Stimulated activated CD4-positive, alpha-beta T cell treated with anti-CD3 and anti-CD28 coated beads, TNF-alpha, amount 100 ng/mL, for 4 hours (primary cell): ENCODE results near the gene LAMA2.

Experiments
- DNase-seq, 3 experiments: peaks; one replicate each; pipeline ENCODE4 v3.0.0-alpha.2; 2020; ENCODE audit warnings: low read depth in 3 of 3

Gene LAMA2

DNA sequence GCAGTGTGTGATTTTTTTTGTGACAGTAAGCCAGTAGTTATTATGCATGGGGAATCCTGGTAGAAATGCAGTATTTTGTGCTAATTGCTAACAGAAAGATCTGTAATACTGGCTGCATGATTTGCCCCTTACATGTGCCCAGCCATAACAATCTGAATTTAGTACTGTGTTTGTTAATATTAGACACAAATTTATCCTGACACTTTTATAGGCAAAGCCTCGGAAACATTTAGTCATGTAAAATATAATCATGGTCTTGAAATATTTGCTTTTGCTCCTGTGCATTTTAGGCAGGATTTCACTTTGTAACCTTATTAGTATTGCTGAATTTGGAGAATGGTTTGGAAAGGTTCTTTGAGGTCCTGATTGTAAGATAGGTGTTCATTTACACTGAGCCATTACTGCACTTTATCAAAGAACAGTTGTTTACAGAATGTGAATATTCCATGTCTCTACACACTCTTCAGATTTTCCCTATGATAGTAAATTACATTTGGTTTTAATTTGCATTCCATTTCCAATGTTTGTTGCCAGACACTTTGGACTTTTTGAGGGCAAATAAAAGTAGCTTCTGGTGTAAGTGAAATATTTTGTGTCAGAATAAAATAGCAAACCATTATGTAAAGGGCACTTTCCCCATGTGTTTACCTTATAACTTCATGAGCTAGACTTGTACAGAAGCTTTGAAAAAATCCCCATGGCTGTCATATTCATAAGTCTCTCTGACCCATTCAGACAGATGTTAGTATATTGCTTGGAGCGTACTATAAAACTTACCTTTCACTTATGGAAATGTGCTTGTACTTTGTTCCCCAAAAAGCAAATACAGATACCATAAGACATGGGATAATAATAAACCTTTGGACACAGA, 477.1 kb downstream of the LAMA2 start:
- DNase-seq: no peak

DNA sequence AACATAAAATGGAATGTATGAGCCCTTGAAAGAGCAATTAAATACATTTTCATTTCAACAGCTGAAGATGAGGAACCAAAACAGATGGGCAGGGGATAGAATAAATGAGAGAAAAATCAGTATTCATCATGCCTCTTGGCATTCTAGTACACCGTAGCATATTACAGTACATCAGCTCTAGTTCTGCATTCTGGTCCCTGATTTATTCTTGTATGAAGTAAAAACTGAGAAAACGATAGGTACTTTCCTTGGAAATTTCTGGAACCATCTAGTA, 477.7 kb downstream of the LAMA2 start:
- DNase-seq: no peak

DNA sequence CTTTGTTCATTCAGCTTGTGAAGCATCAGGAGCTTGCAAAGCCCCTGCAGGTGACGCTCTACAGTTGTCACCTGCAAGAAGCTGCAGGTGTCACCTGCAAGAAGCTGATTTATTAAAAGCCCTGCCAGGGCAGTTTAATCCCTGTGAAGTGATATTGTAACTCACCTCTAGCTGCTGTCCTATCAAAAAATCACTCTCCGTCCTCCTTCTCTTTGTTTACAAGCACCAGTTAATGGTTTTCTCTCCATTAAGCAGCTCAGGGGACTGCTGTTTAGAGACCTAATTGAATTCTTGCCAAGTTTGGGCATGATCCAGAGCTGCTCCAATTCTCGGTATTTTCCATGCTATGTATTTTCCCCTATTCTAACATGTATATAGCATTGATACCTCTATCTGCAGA, 481.1 kb downstream of the LAMA2 start:
- DNase-seq: no peak

DNA sequence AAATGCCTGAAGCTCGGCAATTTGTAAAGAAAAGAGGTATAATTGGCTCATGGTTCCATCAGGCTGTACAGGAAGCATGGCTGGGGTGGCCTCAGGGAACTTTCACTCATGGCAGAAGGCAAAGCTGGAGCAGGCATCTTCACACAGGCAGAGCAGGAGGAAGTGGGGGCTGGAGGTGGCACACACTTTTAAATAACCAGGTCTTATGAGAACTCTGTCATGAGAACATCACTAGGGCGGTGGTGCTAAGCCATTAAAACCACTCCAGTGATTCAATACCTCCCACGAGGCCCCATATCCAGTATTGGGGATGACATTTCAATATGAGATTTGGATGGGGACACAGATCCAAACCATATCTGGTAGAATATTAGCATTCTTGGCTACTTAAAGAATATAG, 481.8 kb downstream of the LAMA2 start:
- DNase-seq: no peak

DNA sequence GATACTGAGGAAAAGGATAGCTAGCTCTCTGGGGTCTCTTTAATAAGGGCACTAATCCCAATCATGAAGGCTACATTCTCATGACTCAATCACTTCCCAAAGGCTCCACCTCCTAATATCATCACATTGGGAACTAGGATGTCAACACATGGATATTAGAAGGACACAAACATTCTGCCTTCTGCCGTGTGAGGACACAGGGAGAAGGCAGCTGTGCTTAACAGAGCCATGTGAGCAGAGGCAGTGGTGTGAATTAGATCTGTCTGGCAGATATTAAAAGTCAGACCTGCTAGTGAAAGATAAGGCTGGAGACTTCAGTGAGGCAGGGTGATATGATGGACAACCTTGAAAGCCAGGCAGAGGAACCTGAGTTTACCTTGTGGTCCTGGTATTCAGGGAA, 485.1 kb downstream of the LAMA2 start:
- no peak for DNase-seq

DNA sequence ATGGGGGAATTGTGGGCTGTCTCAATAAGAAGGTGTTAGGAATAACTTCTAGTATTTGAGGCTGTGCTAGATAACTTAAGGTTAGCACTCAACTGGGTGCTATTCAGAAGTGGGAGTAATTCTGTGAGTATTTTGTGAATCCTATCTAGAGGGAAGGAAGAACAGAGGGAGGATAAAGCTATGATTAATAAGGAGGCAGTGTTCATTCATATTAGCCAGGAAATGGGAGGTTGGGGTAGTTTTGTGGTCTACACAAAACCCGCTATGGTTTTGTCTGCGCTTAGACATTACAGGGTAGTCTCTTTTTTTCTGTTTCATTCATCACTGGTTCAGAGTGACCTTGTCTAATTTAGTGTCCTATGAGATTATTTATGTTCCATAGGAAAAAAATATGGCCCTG, 486.0 kb downstream of the LAMA2 start:
- no peak for DNase-seq

DNA sequence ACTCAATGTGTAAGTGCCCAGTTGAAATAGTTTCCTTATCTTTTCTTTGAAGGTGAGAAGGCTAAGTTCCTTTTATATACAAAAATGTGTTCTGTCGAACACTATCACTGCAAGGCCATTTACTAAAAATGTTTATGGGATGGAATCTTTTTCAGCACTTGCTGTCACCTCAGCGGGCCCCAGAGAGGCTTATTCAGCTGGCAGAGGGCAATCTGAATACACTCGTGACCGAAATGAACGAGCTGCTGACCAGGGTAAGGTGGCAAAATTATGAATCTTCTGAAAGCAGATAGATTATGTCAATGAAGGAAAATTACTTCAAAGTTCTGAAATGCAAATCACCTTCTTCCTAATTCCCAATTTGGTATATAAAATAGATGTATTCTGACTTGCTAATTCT, 486.8 kb downstream of the LAMA2 start:
- no peak for DNase-seq

DNA sequence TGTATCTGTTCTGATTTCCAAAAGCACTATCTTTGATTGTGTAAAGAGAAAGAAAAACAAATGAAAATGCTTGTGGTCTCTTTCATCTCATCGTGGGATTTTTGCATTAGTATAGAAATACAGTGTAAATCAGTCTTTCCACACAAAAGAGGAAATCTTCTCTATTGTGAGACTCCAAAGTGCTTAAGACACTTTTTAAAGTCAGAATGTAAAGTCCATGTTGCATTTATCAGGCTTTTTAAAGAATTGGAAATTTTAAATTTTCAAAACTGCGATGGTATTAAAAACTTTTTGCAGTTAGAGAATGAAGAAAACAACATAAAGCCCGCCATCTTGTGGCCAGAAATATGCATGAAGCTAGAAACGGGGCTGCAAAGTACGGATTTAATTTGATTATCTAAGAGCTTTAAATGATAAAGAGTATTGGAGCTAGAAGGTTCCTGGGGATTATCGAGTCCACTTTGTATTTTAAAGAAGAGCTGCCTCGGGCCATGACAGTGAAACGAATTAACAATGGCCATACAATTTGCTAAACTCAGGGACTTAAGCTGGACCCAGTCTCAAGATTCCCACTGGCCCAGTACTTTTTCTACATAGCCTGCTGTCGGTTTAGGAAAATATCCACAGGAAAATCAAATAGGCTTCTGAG, 487.5 kb downstream of the LAMA2 start:
- peak; percentile 8 to 10 (median 8) for DNase-seq

DNA sequence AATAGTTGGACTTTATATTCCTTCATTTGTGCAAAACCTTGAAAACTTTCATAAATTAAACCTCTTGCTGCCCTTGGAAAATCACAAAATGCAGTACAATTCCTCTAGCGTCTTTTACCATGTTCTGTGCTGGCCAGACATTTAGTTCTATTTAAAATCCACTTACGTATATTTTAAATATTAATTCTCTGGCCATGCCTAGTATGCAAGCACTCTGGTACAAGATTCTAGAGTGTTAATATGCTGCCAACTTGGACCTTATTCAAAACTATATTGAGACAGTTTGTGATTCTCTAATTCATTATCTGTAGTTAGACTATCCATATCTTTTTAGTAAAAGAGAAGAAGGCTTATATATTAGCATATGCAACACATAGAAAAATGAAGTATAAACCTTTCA, 498.9 kb downstream of the LAMA2 start:
- DNase-seq: no peak

DNA sequence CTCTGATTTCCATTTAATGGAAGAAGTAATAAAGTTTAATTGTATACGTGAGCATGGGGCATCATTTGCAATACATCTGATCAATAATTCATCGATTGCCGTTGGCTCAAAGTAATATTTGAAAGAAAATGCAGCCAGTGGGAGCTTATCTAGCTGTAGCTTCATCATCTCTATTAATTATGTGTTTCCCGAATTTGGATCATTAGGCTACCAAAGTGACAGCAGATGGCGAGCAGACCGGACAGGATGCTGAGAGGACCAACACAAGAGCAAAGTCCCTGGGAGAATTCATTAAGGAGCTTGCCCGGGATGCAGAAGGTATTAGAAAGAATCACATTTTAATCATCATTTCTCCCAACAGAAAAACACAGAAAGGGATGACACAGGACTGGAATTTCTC, 500.0 kb downstream of the LAMA2 start:
- DNase-seq: no peak

DNA sequence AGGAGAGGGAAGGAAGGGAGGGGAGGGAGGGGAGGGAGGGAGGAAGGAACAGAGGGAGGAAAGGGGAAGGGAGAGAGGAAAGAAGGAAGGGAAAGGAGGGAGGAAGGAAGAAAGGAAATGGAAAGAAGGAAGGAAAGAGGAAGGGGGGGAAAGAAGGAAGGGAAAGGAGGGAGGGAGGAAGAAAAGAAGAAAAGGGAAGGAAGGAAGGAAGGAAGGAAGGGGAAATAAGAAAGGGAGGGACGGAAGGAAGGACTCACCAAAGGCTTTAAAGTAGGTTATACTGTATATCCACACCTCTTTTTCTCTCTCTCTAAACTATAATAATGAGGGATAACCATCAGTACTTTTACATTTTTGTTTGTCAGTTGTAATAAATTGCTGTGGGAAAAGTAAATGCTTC, 502.2 kb downstream of the LAMA2 start:
- no peak for DNase-seq

DNA sequence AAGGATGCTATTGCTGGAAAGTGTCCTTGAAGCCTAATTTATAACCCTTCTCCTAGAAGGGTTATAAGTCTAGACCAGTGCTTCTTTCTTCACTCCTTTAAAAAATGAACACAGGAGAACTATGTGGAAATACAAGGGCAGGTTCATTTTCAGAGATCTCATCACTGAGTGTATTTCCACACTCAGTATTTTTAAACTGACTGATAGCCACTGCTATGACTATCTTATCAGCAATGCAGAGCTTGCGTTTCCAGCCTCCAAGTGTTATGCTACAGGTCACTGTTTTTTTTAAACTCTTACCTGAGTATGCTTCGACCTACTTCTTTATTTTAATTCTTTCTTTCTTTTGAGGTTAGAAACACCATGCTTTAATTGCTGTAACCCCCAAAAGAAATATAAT, 508.0 kb downstream of the LAMA2 start:
- no peak for DNase-seq

DNA sequence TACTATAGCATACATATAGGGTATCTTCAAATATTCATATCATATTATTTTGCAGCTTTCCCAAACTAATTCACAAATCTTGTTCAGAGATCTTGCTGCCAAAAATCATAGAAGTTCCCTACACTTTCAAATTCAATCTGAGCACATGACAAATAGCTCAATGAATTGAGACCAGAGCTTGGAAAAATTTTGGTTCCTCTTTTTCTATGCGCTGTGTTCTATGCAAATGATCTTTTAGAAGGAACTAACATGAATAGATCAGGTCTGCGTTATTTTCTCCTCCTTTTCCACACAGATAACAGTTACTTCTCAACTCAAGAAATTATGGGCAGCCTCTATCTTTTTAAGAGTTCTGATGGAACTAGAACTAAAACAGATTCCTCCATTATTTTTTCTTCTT, 510.7 kb downstream of the LAMA2 start:
- DNase-seq: no peak

DNA sequence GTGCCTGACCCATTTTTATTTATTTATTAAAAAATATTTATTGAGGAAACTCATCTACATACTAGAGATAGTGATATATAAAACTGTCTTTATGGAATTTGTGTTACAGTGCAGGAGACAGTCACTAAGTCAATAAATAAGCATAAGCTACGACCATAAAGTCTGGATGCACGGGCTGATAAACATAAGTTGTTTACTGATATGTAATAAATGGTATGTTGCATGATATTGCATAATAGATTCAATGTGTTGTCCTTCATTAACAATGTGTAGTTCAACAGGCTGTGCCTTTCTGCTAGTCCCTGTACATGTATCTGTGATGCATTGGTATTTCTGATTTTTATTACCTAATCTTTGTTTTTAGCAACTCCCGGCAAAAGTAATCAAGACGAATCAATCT, 515.8 kb downstream of the LAMA2 start:
- no peak for DNase-seq

DNA sequence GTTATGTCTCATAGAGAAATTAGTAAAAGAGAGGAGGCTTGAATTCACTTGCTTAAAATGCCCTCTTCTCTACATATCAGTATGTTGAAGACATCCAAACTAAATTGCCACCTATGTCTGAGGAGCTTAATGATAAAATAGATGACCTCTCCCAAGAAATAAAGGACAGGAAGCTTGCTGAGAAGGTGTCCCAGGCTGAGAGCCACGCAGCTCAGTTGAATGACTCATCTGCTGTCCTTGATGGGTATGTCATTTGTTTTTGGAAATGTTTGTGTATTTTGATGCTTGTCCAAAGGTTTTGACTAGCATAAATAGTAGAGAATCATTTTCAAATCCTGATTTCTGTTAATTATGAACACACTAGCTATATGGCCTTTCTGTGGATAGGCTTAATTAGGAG, 519.3 kb downstream of the LAMA2 start:
- no peak for DNase-seq

DNA sequence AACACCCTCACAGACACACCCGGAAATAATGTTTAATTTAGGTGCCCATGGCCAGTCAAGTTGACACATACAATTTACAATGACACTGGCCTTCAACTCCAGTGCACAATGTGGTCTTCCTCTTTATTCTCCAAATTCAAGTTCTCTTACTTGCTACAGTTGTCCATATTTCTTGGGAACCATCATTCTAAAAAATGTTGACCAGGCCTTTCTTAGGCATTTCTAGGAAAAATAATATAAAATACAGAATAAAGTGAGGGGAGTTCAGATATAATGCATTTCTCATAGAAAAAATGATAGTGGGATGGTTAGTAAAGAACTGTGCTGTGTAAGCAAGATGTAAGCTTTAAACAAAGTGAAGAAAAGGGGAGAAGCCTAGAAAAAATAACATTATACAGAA, 528.2 kb downstream of the LAMA2 start:
- no peak for DNase-seq

DNA sequence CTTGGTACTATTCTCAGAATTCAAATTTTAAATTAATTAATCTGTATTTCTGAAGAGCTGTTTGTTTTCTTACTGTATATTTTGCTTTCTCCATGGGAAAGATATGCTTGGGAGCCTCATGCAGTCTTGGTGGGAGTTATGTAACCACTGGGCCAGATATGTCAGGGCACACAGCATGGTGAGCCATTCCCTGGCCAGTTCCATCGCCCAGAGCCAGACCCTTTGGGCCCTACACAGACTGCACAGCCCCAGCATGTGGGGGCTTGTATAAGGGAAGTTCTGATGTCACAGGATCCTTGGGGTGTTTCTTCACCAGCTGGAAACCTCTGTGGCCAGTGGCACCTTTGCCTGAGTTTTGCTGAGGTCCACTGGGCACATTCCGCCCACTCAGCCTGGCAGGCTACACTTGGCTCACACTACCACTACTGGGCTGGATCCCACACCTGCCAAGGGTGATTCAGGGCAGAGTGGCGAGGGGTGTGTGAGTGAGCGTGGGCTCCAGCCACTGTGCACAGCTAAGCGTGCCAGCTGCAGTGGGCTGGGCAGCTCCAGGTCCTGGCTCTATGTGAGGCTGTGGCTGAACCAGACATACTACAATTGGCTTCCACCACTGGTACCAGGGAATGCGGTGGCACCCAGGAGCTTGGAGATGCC, 533.5 kb downstream of the LAMA2 start:
- DNase-seq: no peak

DNA sequence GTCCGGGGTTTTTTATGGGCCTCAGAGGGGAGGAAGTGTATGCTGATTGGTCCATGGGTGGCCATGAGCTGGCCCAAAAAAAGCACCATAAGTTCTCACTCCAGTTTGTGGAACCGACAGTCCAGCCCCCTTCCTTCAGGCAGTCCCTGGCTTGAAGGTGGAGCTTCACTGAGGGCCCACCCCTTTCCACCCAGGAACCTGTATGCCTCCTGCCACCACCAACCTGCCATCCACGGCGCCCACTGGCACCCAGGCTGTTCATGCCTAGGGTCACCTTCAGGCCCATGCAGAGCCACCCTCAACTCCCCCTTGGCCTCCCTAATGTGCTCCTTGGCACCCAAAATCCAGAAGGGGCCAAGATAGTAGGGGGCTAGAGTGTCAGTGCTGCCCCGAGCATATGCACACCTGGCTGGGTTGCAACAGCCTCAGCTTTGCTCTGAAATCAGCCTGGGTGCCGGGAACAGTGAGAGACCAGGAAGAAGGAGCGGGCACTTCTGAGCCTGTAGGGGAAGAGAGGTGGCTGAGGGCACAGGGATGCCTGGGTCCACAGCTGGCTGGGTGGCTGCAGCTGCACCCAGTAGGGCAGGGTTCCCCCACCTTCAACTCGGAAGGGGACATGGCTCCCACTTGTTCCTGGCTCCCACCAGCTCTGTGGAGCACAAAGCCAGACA, 534.6 kb downstream of the LAMA2 start:
- no peak for DNase-seq

DNA sequence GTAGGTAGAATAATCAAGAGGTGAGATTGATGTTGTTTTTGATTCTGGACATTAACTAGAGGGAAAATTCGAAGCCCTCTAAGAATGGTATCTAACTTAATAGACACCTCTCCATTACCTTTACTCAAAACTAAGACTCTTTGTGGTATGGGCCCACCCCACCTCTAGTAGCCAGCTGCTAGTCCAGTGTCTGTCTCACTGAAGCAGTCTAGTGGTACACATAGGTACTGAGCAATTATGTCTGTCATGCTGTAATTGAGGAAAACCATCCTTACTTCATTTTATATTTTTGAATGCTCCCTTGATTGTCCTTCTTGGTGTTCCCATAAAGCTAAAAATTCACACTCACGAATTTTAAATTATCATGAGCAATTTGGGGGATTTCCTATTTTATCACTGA, 536.4 kb downstream of the LAMA2 start:
- DNase-seq: no peak

DNA sequence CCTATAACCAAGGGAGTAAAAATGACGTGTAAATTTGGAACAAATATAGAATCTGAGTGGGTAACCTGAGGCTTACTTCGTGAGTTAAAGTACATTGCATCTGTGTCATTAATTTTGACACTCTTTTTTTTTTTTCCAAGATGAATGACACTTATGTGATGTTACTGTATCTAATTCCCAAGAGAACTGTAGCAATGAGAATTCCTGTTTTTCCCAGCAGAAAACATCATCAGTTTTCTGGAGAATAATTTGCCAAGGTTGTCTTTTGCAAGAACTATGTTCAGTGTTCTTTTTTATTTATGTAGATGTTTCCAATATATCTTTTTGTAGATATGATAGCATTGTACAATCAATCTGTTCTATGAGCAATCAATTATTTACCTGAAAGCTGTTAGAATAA, 543.4 kb downstream of the LAMA2 start:
- no peak for DNase-seq

DNA sequence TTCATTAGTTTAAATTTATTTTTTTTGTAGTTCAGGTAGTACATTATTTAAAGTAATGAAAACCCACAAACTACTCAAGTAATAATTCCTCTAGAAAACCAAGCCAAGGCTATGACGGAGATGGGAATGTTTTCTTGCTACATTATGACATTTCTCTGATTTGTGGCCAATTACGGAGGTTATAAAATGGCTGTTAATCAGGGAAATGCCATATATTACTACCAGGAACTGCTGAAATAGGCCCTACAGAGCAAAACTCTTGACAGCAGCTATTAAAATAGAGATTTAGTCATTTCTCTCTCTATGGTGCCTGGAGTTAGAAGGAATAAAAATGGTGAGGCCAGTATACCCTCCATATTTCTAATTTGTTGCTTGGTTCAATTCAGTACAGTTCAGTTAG, 547.0 kb downstream of the LAMA2 start:
- no peak for DNase-seq

DNA sequence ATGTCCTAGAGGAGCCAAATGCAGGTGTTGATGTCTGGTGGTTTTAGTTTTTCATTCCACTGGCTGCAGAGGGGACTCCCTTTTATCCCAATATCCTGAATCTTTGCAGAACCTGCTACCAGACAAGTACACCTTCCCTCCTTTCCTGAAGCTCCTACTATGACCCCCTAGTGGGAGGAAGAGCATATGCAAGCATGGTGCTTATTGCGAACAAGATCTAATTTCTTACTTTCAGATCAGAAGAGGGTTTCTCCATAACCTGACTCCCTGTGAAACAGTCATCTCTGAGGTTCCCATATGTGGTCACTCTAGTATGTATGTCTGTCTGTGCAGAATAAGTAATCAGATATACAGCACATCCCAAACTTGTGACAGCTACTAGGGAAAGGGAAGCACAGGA, 549.8 kb downstream of the LAMA2 start:
- no peak for DNase-seq

DNA sequence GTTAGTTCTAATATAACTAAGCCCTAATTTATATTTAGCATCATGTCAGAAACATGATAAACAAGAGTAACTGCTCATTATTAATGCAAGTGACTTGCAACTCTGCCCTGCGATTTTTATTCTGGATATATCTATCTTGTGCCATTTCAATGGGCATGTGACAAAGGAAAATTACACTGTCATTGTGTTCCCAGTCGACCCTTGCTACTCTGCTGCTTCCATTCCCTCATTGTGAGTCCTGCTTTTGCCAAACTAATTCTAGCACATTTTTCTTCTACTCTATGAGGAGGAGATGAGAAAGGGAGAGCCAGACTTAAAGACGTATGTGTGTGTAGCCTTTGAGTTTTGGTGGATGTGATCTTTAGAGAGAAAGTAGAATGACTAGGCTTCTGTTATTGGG, 551.2 kb downstream of the LAMA2 start:
- no peak for DNase-seq
